HL-60 (cell line): ENCODE results near the gene CHST14.

ENCODE experiments used
- DNase-seq, 2 experiments: peaks; one replicate each; pipeline ENCODE4 v3.0.0-alpha.2; 2010 to 2020; ENCODE audit warnings: low read depth in 1 of 2, low spot score in 1 of 2
- H3K27ac ChIP-seq: fragments of 250-450 bp; sonication (Bioruptor Pico); replicated peaks from 2 replicates; pipeline ENCODE4 v1.5.1; 2020; ENCODE audit warnings: mild to moderate bottlenecking, moderate library complexity
- H3K27me3 ChIP-seq: fragments of 250-450 bp; sonication (Bioruptor Pico); 2 replicates; pipeline ENCODE4 v1.5.1; 2021; ENCODE audit warnings: mild to moderate bottlenecking, moderate library complexity; ENCODE audit not compliant: insufficient read depth, poor library complexity, severe bottlenecking
- H3K4me3 ChIP-seq: replicated peaks from 2 replicates; pipeline ENCODE4 v1.5.1; 2011; ENCODE audit warnings: mild to moderate bottlenecking, control low read depth, low read length; ENCODE audit not compliant: insufficient read depth
- GABPA ChIP-seq: IDR thresholded peaks from 2 replicates; pipeline ENCODE4 v1.6.1; 2012; ENCODE audit warnings: low read depth
- POLR2AphosphoS5 ChIP-seq: IDR thresholded peaks from 2 replicates; pipeline ENCODE4 v1.6.1; 2012; ENCODE audit warnings: low read depth
- SPI1 ChIP-seq: IDR thresholded peaks from 2 replicates; pipeline ENCODE4 v1.6.1; 2012; ENCODE audit warnings: low read depth, mild to moderate bottlenecking, borderline replicate concordance
- TF ChIP-seq, protein P1 (sequence below): IDR thresholded peaks from one replicate; pipeline ENCODE4 v1.5.1; 2011; ENCODE audit warnings: low read length, control low read depth, inconsistent platforms; ENCODE audit not compliant: insufficient read depth
- TF ChIP-seq, protein P2 (sequence below): IDR thresholded peaks from 2 replicates; pipeline ENCODE4 v1.6.1; 2012; ENCODE audit warnings: low read depth; ENCODE audit not compliant: insufficient replicate concordance

Gene CHST14

GRCh38 chr15:40443255-40443654, 27.5 kb upstream of the CHST14 start:
- TF ChIP-seq POLR2AphosphoS5 (no peak), SPI1 (no peak), GABPA (no peak)
- TF ChIP-seq, protein P1, sequence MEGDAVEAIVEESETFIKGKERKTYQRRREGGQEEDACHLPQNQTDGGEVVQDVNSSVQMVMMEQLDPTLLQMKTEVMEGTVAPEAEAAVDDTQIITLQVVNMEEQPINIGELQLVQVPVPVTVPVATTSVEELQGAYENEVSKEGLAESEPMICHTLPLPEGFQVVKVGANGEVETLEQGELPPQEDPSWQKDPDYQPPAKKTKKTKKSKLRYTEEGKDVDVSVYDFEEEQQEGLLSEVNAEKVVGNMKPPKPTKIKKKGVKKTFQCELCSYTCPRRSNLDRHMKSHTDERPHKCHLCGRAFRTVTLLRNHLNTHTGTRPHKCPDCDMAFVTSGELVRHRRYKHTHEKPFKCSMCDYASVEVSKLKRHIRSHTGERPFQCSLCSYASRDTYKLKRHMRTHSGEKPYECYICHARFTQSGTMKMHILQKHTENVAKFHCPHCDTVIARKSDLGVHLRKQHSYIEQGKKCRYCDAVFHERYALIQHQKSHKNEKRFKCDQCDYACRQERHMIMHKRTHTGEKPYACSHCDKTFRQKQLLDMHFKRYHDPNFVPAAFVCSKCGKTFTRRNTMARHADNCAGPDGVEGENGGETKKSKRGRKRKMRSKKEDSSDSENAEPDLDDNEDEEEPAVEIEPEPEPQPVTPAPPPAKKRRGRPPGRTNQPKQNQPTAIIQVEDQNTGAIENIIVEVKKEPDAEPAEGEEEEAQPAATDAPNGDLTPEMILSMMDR: no peak
- TF ChIP-seq, protein P2, sequence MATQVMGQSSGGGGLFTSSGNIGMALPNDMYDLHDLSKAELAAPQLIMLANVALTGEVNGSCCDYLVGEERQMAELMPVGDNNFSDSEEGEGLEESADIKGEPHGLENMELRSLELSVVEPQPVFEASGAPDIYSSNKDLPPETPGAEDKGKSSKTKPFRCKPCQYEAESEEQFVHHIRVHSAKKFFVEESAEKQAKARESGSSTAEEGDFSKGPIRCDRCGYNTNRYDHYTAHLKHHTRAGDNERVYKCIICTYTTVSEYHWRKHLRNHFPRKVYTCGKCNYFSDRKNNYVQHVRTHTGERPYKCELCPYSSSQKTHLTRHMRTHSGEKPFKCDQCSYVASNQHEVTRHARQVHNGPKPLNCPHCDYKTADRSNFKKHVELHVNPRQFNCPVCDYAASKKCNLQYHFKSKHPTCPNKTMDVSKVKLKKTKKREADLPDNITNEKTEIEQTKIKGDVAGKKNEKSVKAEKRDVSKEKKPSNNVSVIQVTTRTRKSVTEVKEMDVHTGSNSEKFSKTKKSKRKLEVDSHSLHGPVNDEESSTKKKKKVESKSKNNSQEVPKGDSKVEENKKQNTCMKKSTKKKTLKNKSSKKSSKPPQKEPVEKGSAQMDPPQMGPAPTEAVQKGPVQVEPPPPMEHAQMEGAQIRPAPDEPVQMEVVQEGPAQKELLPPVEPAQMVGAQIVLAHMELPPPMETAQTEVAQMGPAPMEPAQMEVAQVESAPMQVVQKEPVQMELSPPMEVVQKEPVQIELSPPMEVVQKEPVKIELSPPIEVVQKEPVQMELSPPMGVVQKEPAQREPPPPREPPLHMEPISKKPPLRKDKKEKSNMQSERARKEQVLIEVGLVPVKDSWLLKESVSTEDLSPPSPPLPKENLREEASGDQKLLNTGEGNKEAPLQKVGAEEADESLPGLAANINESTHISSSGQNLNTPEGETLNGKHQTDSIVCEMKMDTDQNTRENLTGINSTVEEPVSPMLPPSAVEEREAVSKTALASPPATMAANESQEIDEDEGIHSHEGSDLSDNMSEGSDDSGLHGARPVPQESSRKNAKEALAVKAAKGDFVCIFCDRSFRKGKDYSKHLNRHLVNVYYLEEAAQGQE: no peak
- H3K27ac ChIP-seq: no peak overlapping the region
- no peak overlapping the region for H3K4me3 ChIP-seq
- no peak for DNase-seq
- peaks cover 2% of the 10 kb centered on the region for H3K27me3 ChIP-seq

DNA sequence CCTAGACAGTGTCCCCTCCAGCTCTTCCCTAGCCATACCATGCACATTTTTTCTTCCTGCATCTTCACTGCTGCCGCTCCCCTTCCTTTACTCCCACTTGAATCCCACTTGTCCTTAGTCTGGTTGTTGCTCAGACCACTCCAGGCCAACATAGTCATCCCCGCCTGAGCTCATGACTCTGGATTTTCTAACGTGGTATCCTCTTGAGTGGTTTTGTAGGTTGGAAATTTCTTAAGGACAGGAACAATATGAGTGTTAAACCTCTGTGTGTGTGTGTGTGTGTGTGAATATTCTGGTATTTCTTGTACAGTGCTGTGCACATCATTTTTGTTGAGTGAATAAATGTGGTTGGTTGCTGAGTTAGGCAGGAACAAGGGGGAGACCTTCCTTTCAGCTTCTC, 26.9 kb upstream of the CHST14 start:
- Histone ChIP-seq H3K4me3 (no peak overlapping the region), H3K27me3 (peaks cover 2% of the 10 kb centered on the region), H3K27ac (no peak overlapping the region)
- no peak for DNase-seq
- no peak for TF ChIP-seq GABPA
- no peak for TF ChIP-seq SPI1
- no peak for TF ChIP-seq POLR2AphosphoS5
- TF ChIP-seq, protein P2: no peak
- TF ChIP-seq, protein P1: no peak

GRCh38 chr15:40444736-40445135, 26.0 kb upstream of the CHST14 start:
- no peak for TF ChIP-seq SPI1
- TF ChIP-seq, protein P2: no peak
- TF ChIP-seq, protein P1: no peak
- no peak for TF ChIP-seq GABPA
- no peak for TF ChIP-seq POLR2AphosphoS5
- Histone ChIP-seq H3K27ac (no peak overlapping the region), H3K27me3 (no peaks in the 10 kb centered on the region), H3K4me3 (no peak overlapping the region)
- DNase-seq: no peak
